Posterior vena cava (tissue), 2 donors: ENCODE data around the gene DHRS2. TPM values are rescaled to one million over a fixed set of nuclear protein-coding genes. Genes with fewer than 3 reads are reported as not detected.
"Not testable (repeated sequence)": the region's sequence is repeated elsewhere in the genome, so short reads cannot be mapped to it uniquely, and the experiment has no call there.

ENCODE experiments used
- DNase-seq: peaks from one replicate; pipeline ENCODE4 v3.0.0-alpha.2; 2020; ENCODE audit warnings: low spot score
- intact Hi-C, 2 donors: fragments of 100-400 bp; cut with DNase I; formaldehyde crosslinking; loops; one replicate each; pipeline versions ENCODE4 v1.14.1 to v1.14.2; 2022 to 2023
- total RNA-seq, 2 donors: library from RNA; stranded (reverse); fragmentation: NEBNext Ultra II Directional; extraction: Animal tissue kit (Norgen Biotek cat#: 25700); gene quantifications; one replicate each; pipeline ENCODE4 v1.2.1, GENCODE V29; 2021
- donor health status: DM: yes; HTN: yes; CAD: no.
- donor health status: DM: yes; HTN: yes; CAD: no.

The DHRS2 gene
- total RNA-seq, 2 donors from 2014 or later: not detected

DNA sequence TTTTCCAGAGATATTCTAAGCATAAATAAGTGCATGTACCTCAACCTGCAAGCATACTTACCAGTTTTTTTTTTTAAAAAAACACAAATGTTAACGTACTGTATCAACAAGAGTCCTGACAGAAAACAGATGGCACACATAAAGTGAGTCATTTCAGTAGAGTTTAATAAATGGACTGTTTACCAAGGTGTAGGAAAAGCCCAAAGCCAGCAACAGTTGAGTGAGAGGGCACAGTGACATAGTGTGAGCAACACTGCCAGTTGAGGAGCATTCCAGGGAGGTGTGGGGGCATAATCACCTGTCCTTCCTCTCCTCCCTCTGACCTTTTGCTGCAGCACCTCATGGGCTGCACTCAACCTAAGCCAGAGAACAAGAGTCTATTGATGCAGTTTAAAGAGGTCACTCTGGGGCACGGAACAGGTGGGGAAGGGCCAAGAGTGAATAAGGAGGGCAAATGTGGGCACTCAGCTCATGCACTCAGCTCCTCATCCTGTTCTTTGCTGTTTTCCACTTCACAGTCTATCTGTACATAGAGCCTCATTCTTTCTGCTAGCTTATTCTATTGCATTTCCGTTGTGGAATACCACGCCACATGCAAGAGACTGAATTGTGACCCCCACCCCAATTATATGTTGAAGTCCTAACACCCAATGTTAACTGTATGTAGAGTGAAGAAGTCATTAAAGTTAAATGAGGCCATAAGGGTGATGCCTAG lies 29.3 kb downstream of the DHRS2 start:
- intact Hi-C loops: no loop called here

GRCh38 chr14:23667134-23667533 lies 31.0 kb downstream of the DHRS2 start:
- intact Hi-C loops: no loop called here
- no peak for DNase-seq

More for the DNA sequence above, 29.3 kb downstream of the DHRS2 start:
- DNase-seq: no peak

GRCh38 chr14:23669441-23669840 lies 33.3 kb downstream of the DHRS2 start:
- intact Hi-C loops: no loop called here

GRCh38 chr14:23670481-23670880 lies 34.3 kb downstream of the DHRS2 start:
- no peak for DNase-seq
- intact Hi-C loops: no loop called here

More at GRCh38 chr14:23669441-23669840, 33.3 kb downstream of the DHRS2 start:
- DNase-seq: no peak

DNA sequence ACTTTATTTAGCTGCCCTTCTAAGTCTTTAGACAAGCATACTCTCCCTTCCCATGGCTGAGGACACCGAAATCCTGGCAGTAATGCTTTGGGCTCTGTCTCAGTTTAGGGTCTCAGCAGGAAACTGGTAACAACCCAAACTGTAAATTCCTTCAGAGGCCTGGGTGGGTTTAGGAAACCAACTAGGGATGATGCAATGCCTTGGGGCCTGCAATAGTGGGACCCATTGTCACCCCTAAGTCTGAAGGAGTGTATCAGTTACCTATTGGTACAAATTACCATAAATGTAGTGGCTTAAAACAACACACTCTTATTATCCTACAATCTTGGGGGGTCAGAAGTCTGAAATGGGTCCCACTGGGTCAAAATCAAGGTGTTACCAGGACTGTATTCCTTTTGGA lies 36.0 kb downstream of the DHRS2 start:
- no peak for DNase-seq
- intact Hi-C loops: no loop called here

- DNase-seq: no peak
- intact Hi-C loops: no loop called here
Observed at GRCh38 chr14:23675337-23675736, 39.2 kb downstream of the DHRS2 start.

- DNase-seq: no peak
- intact Hi-C loops: no loop called here
Observed at GRCh38 chr14:23675906-23676305, 39.7 kb downstream of the DHRS2 start.

- intact Hi-C loops: no loop called here
- no peak for DNase-seq
Observed at GRCh38 chr14:23681337-23681736, 45.2 kb downstream of the DHRS2 start.

DNA sequence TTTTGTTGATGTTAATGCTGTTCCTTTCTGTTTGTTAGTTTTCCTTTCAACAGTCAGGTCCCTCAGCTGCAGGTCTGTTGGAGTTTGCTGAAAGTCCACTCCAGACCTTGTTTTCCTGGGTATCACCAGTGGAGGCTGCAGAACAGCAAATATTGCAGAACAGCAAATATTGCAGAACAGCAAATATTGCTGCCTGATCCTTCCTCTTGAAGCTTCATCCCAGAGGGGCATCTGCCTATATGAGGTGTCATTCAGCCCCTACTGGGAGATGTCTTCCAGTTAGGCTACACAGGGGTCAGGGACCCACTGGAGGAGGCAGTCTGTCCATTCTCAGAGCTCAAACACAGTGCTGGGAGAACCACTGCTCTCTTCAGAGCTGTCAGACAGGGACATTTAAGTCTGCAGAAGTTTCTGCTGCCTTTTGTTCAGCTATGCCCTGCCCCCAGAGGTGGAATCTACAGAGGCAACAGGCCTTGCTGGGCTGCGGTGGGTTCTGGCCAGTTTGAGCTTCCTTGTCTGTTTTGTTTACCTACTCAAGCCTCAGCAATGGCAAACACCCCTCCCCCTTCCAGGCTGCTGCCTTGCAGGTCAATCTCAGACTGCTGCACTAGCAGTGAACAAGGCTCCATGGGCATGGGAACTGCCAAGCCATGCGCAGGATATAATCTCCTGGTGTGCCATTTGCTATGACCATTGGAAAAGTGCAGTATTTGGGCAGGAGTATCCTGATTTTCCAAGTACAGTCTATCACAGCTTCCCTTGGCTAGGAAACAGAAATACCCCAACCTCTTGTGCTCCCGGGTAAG lies 53.7 kb downstream of the DHRS2 start:
- intact Hi-C loops, DNase-seq: not testable (repeated sequence)

DNA sequence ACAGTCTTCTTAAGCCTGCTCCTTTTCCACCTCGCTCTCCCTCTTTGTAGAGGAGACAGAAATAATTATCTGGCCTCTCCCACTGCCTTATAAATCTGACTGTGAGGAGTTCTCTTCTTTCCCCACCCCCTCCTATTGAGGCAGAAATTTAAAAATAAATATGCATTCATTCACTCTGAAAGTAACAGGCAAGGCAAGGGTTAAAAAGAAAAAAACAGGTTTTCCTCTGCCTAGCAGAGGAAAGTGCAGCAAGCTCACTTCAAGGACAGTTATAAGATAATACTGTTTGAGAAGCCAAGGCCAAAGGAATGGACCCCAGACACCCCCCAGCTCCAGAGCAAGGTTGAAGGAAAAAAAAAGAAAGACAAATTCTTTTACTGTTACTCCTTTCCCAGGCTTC lies 56.3 kb downstream of the DHRS2 start:
- no peak for DNase-seq
- intact Hi-C loops: no loop called here

- intact Hi-C loops: no loop called here
Observed at GRCh38 chr14:23693252-23693775, 57.1 kb downstream of the DHRS2 start.

DNA sequence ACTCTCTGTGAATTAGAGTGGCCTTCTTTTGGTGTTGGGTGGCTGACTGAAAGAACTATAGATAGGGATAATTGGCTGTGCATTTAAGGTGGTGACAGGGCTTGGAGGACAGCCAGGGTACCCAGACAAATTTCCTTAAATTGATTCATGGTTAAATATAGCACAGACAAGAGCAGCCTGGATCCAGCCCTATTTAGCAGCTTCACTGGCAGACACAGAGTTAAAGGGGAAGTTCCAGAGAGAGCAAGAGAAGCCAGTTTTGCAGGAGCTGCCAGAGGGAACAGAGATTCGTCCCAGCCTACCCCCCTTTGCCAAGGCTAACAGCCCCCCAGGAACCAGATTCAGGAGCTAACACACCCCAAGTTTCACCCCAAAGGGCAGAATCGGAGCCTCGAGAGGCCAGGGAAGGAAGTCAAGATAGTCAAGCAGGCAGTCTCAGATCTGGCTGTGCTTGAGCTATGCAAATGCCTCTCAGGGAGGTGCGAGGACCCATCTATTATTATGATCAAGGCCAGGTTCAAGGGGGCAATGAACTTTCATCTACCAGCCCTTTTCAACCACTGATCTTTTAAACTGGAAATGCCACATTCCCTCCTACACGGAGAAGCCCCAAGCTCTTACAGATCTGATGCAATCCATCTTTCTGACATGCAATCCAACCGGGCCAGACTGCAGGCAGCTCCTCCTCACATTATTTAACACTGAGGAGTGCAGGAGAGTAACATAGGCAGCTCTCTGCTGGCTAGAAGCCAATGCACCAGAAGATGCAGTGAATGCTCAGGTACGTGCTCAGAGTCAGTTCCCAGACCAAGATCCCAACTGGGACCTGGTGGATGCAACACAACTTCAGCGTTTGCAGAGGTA lies 58.2 kb downstream of the DHRS2 start:
- intact Hi-C loops: no loop called here
- DNase-seq: no peak

More at GRCh38 chr14:23693252-23693775, 57.1 kb downstream of the DHRS2 start:
- no peak for DNase-seq

Other genes starting within 250 kb of the DHRS2 start
- 1 to 10 TPM in 1 of 2 donors, not detected in 1; 1.3 TPM for gene MYH6, start 228.1 kb upstream of the DHRS2 start, total RNA-seq
- gene MYH7, start 200.7 kb upstream of the DHRS2 start, total RNA-seq: not detected
- 10 to 100 TPM; 27.8 to 28.4 TPM for gene NGDN, start 166.7 kb upstream of the DHRS2 start, total RNA-seq
- 1 to 10 TPM; 2.3 to 2.4 TPM for gene ZFHX2, start 84.6 kb upstream of the DHRS2 start, total RNA-seq
- 10 to 100 TPM; 11.6 to 19.6 TPM for gene THTPA, start 80.1 kb upstream of the DHRS2 start, total RNA-seq
- 10 to 100 TPM; 31.5 to 36.5 TPM for gene AP1G2, start 68.6 kb upstream of the DHRS2 start, total RNA-seq
- 1 to 10 TPM; 4.3 to 5.6 TPM for gene JPH4, start 57.6 kb upstream of the DHRS2 start, total RNA-seq